SIG-M5 (cell line): ENCODE measurements around the gene COPZ2.
"Not testable (repeated sequence)": the region's sequence is repeated elsewhere in the genome, so short reads cannot be mapped to it uniquely, and the experiment has no call there.

Experiments used
- DNase-seq: peaks from one replicate; lab custom pipeline; 2025; lab: John Stamatoyannopoulos, UW

The COPZ2 gene

DNA sequence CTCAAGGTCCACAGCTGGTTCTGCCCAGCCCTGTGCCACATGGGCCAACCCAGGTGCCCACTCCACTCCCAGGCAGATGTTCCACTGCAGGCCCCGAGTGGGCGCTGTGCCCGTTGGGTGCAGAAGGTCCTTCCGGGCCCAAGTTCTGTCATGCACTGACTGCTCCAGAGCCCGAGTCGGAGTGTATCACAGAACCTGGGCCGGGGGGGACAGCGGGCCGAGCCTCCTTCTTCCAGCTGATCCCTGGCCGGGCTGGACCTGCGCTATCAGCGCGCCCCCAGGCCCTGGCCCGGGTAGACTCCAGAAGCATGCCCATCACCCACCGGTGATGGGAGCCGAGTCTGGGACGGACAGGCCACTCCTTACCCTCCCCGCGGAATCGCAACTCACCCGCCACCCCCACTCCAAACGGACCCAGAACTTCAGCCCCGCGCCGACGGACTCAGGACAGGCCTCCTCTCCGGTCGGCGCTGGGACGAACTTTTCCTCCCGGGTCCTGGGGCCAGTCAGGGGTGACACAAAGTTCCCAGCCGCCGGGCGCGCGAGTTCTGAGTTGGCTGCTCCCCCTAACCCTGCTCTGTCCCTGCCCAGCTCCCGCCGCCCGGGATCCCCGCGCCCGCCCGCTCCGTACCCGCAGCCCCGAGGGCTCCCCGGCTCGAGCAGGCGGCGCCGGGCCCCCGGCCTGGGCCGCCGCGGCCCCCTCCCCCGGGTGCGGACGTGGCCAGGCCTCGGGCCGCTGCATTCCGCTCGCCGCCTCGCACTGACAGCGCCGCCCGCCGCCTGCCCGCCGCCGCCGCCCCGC, at the start of gene COPZ2:
Gene COPZ2, minus strand, starts transcription at position 762 of the 802 bp plus-strand sequence. Its CDS starts 20 bp downstream, at position 742.
- no peak for DNase-seq

GRCh38 chr17:48084932-48085331, 47.3 kb upstream of the COPZ2 start:
- DNase-seq, result no peak

GRCh38 chr17:48081858-48082257, 44.3 kb upstream of the COPZ2 start:
- no peak for DNase-seq

DNA sequence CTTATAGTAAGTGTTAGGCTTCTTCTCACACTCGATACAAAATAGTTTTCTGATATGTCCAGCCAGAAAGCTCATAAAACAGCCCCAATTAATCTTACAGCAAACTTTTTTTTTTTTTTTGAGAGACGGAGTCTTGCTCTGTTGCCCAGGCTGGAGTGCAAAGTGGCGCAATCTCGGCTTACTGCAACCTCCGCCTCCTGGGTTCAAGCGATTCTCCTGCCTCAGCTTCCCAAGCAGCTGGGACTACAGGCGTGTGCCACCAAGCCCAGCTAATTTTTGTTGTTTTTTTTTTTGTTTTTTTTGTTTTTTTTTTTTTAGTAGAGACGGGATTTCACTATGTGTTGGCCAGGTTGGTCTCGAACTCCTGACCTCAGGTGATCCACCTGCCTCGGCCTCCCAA, 39.6 kb upstream of the COPZ2 start:
- DNase-seq, result not testable (repeated sequence)

GRCh38 chr17:48074322-48075081, 36.9 kb upstream of the COPZ2 start:
- no peak for DNase-seq

DNA sequence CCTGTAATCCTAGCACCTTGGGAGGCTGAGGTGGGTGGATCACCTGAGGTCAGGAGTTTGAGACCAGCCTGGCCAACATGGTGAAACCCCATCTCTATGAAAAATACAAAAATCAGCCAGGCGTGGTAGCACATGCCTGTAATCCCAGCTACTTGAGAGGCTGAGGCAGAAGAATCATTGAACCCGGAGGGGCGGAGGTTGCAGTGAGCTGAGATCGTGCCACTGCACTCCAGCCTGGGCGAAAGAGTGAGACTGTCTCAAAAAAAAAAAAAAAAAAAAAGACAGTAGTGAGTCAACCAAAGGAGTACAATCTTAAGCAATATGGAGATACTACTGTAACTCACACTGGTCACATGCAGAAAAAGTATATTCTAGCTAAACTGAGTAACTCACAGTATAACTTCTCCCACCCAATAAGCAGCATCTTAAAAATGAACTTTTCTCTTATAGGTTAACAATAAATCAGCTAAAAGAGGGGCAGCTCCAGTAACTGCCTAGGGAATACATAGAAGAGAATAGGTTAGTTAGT, 36.0 kb upstream of the COPZ2 start:
- DNase-seq, result not testable (repeated sequence)

GRCh38 chr17:48072811-48073210, 35.2 kb upstream of the COPZ2 start:
- not testable (repeated sequence) for DNase-seq

DNA sequence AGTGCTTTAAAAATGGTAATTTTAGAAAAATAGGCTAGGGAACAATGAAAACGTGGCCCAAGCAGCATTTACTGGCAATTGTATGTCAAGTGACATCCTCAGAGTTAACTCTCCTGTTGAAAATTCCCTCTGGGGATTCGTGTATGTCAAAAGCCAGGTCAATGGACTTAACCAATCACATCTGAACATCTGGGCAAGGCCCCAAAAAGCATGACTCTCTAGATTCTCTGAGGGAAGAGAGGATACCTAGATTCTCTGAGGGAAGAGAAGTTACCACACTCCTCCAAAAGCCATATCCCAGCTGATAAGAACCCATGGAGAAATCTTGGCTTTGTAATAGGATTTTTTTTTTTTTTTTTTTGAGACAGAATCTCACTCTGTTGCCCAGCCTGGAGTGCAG, 34.1 kb upstream of the COPZ2 start:
- DNase-seq, result no peak

- DNase-seq, result no peak
Observed at GRCh38 chr17:48070195-48070594, 32.6 kb upstream of the COPZ2 start.

DNA sequence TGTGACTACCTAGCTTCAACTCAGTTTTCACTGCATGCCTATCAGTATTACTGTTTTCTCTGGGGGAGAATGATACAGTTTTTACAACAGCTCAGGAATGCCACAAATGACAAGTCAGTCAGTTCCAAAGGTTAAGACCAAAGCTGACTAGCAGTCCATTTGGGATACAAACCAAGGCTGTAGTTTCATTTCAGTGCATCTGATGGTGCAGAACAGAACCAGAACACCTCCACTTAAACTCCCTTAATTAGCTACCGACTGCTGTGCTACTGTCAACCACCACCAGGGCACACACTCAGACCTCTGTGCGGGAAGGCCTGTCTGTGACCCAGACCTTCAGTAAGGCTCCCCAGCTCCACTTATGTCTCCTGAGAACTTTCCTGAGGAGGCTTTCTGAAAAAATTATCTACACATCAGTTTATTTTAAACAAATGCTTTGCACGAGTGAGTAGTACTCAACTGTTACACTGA, 30.9 kb upstream of the COPZ2 start:
- DNase-seq, result no peak

- not testable (repeated sequence) for DNase-seq
Observed at GRCh38 chr17:48067808-48068207, 30.2 kb upstream of the COPZ2 start.

DNA sequence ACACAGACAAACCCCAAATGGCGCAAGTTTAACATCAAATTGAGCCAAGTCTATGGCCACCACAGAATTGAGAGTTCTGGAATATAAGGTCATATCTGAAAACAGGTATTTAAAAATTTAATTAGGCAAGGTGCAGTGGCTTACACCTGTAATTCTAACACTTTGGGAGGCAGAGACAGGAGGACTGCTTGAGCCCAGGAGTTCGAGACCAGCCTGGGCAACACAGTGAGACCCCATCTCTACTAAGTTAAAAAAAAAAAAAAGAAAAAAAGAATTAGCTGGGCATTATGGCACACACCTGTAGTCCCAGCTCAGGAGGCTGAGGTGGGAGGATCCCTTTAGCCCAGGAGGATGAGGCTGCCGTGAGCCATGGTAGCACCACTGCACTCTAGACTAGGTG, 29.6 kb upstream of the COPZ2 start:
- DNase-seq, result no peak

DNA sequence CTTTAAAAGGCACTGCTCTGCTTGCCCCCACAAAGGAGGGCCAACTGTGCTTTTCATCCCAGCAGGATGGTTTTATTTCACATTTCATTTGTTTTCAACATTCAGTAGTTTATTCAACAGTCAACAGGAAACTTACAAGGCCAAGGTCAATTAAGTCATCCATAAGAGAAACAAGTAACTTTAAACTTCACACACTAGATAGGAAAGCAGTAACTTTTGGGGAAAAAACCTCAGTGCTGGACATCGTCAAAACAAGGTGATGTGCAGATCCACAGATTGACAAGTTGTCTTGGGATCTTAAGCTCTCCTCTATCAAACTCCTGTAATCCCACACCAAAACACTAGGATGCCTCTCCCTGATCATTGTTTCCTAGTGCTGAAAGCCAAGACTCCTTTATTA, 29.1 kb upstream of the COPZ2 start:
- no peak for DNase-seq

GRCh38 chr17:48066192-48066591, 28.6 kb upstream of the COPZ2 start:
- DNase-seq, result no peak

DNA sequence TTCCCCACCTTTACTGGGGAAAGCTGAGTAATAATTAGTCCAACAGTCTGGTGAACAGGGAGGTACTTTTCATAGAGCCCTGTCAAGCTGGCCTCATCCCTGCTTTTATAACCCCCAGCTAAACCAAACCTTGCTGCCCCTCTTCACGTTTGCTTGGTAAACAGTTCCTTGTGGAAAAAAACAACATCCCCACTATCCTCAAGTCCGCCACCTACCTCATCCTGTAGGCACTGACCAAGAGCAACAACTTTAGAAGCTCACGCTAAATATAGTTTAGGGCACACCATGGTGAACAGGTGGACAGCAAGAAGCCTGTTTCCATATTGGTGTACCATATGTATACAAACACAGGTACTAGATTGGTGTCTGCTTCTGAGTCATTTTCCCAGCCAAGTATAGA, 27.0 kb upstream of the COPZ2 start:
- no peak for DNase-seq

GRCh38 chr17:48062273-48062672, 24.7 kb upstream of the COPZ2 start:
- DNase-seq, result no peak

DNA sequence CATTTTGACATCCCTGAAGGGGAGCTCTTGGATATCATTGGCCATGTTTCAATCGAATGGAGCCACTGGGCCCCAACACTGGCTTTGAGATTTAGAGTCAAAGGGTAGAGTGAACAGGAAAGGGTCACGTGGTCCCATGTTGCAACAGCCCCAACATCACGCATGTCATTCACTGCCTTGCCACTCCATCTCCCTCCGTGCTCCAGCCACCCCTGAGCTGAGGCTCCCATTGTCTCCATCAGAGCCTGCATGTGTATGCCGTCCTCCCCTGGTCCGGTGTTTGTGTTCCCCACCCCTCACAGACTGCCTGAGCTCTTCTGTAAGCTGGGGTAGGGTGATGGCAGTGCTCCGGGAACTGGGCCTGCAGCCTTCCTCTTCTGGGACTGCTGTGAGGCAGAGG, 22.7 kb upstream of the COPZ2 start:
- no peak for DNase-seq

DNA sequence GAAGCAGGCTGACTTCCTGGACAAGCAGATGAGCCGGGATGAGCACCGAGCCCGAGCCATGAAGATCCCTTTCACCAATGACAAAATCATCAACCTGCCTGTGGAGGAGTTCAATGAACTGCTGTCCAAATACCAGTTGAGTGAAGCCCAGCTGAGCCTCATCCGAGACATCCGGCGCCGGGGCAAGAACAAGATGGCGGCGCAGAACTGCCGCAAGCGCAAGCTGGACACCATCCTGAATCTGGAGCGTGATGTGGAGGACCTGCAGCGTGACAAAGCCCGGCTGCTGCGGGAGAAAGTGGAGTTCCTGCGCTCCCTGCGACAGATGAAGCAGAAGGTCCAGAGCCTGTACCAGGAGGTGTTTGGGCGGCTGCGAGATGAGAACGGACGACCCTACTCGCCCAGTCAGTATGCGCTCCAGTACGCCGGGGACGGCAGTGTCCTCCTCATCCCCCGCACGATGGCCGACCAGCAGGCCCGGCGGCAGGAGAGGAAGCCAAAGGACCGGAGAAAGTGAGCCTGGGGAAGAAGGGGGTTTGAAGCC, 21.6 kb upstream of the COPZ2 start:
- no peak for DNase-seq

DNA sequence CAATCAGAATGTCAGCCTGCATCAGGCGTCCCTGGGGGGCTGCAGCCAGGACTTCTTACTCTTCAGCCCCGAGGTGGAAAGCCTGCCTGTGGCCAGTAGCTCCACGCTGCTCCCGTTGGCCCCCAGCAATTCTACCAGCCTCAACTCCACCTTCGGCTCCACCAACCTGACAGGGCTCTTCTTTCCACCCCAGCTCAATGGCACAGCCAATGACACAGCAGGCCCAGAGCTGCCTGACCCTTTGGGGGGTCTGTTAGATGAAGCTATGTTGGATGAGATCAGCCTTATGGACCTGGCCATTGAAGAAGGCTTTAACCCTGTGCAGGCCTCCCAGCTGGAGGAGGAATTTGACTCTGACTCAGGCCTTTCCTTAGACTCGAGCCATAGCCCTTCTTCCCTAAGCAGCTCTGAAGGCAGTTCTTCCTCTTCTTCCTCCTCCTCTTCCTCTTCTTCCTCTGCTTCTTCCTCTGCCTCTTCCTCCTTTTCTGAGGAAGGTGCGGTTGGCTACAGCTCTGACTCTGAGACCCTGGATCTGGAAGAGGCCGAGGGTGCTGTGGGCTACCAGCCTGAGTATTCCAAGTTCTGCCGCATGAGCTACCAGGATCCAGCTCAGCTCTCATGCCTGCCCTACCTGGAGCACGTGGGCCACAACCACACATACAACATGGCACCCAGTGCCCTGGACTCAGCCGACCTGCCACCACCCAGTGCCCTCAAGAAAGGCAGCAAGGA, 21.0 kb upstream of the COPZ2 start:
- no peak for DNase-seq

GRCh38 chr17:48057626-48058025, 20.0 kb upstream of the COPZ2 start:
- no peak for DNase-seq

DNA sequence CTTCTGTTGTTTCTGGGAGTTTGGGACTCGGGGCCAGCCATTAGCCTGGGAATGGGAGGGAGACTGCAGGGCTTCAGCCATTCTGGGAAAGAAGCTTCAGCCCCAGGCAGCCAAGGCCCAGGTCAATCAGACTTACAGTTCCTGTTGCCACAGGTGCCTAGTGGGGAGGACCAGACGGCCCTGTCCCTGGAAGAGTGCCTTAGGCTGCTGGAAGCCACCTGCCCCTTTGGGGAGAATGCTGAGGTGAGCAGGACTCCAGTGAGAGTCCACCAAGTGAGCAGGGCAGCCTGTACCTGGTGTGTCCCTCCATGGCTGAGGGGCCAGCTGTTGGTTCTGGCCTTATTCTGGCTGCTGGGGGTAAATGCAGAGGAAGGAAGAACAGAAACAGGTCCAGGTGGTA, 19.3 kb upstream of the COPZ2 start:
- no peak for DNase-seq

DNA sequence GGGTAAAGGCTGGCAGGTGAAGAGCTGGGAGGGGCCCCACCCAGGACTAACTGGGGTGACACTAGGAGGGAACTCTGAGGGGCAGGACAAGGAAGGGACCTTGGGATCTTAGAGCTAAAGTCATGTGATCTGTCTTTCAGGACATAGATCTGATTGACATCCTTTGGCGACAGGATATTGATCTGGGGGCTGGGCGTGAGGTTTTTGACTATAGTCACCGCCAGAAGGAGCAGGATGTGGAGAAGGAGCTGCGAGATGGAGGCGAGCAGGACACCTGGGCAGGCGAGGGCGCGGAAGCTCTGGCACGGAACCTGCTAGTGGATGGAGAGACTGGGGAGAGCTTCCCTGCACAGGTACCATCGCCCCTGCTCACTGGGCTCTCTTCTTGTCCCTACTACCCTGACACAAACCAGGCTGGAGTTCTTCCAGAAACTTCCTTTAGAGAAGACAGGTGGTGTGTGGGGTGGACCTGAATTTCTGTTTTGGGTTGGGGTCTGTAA, 18.7 kb upstream of the COPZ2 start:
- no peak for DNase-seq
